ENCODE results near the gene SYF2.

DNA sequence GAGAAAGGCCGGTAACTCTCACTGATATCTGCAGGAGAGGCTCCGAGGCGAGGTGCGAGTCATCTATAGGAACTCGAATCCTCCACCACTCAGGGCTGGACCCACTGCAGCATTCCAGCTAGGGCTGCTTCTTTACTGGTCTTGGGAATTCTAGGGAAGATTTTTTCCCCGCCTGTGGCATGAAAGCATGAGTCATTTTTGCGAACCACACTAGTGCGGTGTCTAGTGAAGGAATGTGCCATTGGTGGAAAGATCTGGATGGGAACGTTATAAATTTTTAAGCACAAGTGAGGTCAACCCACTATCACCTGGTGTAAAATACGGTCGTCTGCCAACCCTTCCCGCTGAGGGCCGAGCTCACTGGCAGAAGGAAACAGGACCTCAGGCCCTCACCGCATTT, 49.7 kb downstream of the SYF2 start:
- TF ChIP-seq POLR2AphosphoS5 (IDR thresholded peaks at IDR 0.05; ENCODE audit: low read depth) (no peak), EZH2 (IDR thresholded peaks at IDR 0.05; ENCODE audit: low read depth, unreplicated experiment) (no peak)
- TF ChIP-seq, protein P1, sequence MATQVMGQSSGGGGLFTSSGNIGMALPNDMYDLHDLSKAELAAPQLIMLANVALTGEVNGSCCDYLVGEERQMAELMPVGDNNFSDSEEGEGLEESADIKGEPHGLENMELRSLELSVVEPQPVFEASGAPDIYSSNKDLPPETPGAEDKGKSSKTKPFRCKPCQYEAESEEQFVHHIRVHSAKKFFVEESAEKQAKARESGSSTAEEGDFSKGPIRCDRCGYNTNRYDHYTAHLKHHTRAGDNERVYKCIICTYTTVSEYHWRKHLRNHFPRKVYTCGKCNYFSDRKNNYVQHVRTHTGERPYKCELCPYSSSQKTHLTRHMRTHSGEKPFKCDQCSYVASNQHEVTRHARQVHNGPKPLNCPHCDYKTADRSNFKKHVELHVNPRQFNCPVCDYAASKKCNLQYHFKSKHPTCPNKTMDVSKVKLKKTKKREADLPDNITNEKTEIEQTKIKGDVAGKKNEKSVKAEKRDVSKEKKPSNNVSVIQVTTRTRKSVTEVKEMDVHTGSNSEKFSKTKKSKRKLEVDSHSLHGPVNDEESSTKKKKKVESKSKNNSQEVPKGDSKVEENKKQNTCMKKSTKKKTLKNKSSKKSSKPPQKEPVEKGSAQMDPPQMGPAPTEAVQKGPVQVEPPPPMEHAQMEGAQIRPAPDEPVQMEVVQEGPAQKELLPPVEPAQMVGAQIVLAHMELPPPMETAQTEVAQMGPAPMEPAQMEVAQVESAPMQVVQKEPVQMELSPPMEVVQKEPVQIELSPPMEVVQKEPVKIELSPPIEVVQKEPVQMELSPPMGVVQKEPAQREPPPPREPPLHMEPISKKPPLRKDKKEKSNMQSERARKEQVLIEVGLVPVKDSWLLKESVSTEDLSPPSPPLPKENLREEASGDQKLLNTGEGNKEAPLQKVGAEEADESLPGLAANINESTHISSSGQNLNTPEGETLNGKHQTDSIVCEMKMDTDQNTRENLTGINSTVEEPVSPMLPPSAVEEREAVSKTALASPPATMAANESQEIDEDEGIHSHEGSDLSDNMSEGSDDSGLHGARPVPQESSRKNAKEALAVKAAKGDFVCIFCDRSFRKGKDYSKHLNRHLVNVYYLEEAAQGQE (IDR thresholded peaks at IDR 0.05; ENCODE audit: unreplicated experiment), result no peak
- TF ChIP-seq, protein P2, sequence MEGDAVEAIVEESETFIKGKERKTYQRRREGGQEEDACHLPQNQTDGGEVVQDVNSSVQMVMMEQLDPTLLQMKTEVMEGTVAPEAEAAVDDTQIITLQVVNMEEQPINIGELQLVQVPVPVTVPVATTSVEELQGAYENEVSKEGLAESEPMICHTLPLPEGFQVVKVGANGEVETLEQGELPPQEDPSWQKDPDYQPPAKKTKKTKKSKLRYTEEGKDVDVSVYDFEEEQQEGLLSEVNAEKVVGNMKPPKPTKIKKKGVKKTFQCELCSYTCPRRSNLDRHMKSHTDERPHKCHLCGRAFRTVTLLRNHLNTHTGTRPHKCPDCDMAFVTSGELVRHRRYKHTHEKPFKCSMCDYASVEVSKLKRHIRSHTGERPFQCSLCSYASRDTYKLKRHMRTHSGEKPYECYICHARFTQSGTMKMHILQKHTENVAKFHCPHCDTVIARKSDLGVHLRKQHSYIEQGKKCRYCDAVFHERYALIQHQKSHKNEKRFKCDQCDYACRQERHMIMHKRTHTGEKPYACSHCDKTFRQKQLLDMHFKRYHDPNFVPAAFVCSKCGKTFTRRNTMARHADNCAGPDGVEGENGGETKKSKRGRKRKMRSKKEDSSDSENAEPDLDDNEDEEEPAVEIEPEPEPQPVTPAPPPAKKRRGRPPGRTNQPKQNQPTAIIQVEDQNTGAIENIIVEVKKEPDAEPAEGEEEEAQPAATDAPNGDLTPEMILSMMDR (conservative IDR thresholded peaks at IDR 0.05; ENCODE audit: low read depth in 2 of 2), result no peak
